Liver (tissue), 3 donors: Measurements from ENCODE around the gene ZNF83.

ENCODE experiments used
- EGR1 ChIP-seq, 2 donors: IDR thresholded peaks; 2 replicates each; pipeline ENCODE4 v1.6.1; 2016 to 2018; ENCODE audit warnings: antibody characterized with exemption in 2 of 2, low read depth in 2 of 2
- FOXA1 ChIP-seq: IDR thresholded peaks from 2 replicates; pipeline ENCODE4 v1.6.1; 2016; ENCODE audit warnings: antibody characterized with exemption
- GABPA ChIP-seq, 2 donors: IDR thresholded peaks in 1 of 2; conservative IDR thresholded peaks in 1 of 2; 2 replicates each; pipeline ENCODE4 v1.6.1; 2016; ENCODE audit warnings: antibody characterized with exemption in 2 of 2, mild to moderate bottlenecking in 1 of 2, moderate library complexity in 1 of 2
- MAX ChIP-seq: IDR thresholded peaks from 2 replicates; pipeline ENCODE4 v1.6.1; 2016; ENCODE audit warnings: antibody characterized with exemption
- RXRA ChIP-seq, 2 donors: IDR thresholded peaks; 2 replicates each; pipeline ENCODE4 v1.6.1; 2017 to 2018; ENCODE audit warnings: antibody characterized with exemption in 2 of 2, mild to moderate bottlenecking in 1 of 2
- YY1 ChIP-seq: IDR thresholded peaks from 2 replicates; pipeline ENCODE4 v1.6.1; 2016; ENCODE audit warnings: antibody characterized with exemption, mild to moderate bottlenecking
- TF ChIP-seq, protein P1 (sequence below): fragments of 150-350 bp; IDR thresholded peaks from 2 replicates; pipeline ENCODE4 v1.5.1; 2017; ENCODE audit warnings: improper control_type of control experiment, low read depth, low read length; ENCODE audit not compliant: missing input control
- TF ChIP-seq, protein P2 (sequence below): IDR thresholded peaks from 2 replicates; pipeline ENCODE4 v1.6.1; 2016; ENCODE audit warnings: antibody characterized with exemption
- TF ChIP-seq, protein P3 (sequence below): IDR thresholded peaks from 2 replicates; pipeline ENCODE4 v1.6.1; 2016; ENCODE audit warnings: antibody characterized with exemption
- TF ChIP-seq, protein P4 (sequence below): IDR thresholded peaks from 2 replicates; pipeline ENCODE4 v1.6.1; 2016; ENCODE audit warnings: antibody characterized with exemption, mild to moderate bottlenecking
- donor health status: healthy.
- donor health status: healthy.

- TF ChIP-seq, protein P1, sequence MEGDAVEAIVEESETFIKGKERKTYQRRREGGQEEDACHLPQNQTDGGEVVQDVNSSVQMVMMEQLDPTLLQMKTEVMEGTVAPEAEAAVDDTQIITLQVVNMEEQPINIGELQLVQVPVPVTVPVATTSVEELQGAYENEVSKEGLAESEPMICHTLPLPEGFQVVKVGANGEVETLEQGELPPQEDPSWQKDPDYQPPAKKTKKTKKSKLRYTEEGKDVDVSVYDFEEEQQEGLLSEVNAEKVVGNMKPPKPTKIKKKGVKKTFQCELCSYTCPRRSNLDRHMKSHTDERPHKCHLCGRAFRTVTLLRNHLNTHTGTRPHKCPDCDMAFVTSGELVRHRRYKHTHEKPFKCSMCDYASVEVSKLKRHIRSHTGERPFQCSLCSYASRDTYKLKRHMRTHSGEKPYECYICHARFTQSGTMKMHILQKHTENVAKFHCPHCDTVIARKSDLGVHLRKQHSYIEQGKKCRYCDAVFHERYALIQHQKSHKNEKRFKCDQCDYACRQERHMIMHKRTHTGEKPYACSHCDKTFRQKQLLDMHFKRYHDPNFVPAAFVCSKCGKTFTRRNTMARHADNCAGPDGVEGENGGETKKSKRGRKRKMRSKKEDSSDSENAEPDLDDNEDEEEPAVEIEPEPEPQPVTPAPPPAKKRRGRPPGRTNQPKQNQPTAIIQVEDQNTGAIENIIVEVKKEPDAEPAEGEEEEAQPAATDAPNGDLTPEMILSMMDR, result no peak
- no peak for TF ChIP-seq GABPA (IDR thresholded peaks at IDR 0.05 in 1 of 2, conservative IDR thresholded peaks at IDR 0.05 in 1 of 2)
- TF ChIP-seq, protein P2, sequence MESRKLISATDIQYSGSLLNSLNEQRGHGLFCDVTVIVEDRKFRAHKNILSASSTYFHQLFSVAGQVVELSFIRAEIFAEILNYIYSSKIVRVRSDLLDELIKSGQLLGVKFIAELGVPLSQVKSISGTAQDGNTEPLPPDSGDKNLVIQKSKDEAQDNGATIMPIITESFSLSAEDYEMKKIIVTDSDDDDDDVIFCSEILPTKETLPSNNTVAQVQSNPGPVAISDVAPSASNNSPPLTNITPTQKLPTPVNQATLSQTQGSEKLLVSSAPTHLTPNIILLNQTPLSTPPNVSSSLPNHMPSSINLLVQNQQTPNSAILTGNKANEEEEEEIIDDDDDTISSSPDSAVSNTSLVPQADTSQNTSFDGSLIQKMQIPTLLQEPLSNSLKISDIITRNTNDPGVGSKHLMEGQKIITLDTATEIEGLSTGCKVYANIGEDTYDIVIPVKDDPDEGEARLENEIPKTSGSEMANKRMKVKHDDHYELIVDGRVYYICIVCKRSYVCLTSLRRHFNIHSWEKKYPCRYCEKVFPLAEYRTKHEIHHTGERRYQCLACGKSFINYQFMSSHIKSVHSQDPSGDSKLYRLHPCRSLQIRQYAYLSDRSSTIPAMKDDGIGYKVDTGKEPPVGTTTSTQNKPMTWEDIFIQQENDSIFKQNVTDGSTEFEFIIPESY, result no peak
- no peak for TF ChIP-seq MAX
- TF ChIP-seq YY1, result no peak
- TF ChIP-seq RXRA (IDR thresholded peaks at IDR 0.05), result no peak
- TF ChIP-seq, protein P3, sequence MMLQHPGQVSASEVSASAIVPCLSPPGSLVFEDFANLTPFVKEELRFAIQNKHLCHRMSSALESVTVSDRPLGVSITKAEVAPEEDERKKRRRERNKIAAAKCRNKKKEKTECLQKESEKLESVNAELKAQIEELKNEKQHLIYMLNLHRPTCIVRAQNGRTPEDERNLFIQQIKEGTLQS, result no peak
- TF ChIP-seq FOXA1, result no peak
- TF ChIP-seq, protein P4, sequence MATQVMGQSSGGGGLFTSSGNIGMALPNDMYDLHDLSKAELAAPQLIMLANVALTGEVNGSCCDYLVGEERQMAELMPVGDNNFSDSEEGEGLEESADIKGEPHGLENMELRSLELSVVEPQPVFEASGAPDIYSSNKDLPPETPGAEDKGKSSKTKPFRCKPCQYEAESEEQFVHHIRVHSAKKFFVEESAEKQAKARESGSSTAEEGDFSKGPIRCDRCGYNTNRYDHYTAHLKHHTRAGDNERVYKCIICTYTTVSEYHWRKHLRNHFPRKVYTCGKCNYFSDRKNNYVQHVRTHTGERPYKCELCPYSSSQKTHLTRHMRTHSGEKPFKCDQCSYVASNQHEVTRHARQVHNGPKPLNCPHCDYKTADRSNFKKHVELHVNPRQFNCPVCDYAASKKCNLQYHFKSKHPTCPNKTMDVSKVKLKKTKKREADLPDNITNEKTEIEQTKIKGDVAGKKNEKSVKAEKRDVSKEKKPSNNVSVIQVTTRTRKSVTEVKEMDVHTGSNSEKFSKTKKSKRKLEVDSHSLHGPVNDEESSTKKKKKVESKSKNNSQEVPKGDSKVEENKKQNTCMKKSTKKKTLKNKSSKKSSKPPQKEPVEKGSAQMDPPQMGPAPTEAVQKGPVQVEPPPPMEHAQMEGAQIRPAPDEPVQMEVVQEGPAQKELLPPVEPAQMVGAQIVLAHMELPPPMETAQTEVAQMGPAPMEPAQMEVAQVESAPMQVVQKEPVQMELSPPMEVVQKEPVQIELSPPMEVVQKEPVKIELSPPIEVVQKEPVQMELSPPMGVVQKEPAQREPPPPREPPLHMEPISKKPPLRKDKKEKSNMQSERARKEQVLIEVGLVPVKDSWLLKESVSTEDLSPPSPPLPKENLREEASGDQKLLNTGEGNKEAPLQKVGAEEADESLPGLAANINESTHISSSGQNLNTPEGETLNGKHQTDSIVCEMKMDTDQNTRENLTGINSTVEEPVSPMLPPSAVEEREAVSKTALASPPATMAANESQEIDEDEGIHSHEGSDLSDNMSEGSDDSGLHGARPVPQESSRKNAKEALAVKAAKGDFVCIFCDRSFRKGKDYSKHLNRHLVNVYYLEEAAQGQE, result no peak
- TF ChIP-seq EGR1 (IDR thresholded peaks at IDR 0.05; ENCODE audit: low read depth in 2 of 2), result no peak
Measured at GRCh38 chr19:52639996-52640395, 1.8 kb upstream of the ZNF83 start.
